Testis (tissue), 3 donors: ENCODE data around the gene LDB1. TPM values are rescaled to one million over a fixed set of nuclear protein-coding genes. Genes with fewer than 3 reads are reported as not detected.

Source experiments
- DNase-seq: peaks from one replicate; pipeline ENCODE4 v3.0.0-alpha.2; 2019
- H3K27ac ChIP-seq, 2 donors: fragments of 200-600 bp; sonication (generic); one replicate each; pipeline ENCODE4 v1.5.1; 2019
- H3K27me3 ChIP-seq: fragments of 200-600 bp; sonication (generic); one replicate; pipeline ENCODE4 v1.5.1; 2019
- H3K36me3 ChIP-seq: fragments of 200-600 bp; sonication (generic); one replicate; pipeline ENCODE4 v1.5.1; 2017; ENCODE audit warnings: low read depth; ENCODE audit errors: missing control alignments
- H3K4me1 ChIP-seq: fragments of 200-600 bp; sonication (generic); one replicate; pipeline ENCODE4 v1.5.1; 2019
- H3K4me3 ChIP-seq, 2 donors: fragments of 200-600 bp; sonication (generic); one replicate each; pipeline ENCODE4 v1.5.1; 2017 to 2019
- H3K9me3 ChIP-seq: fragments of 200-600 bp; sonication (generic); one replicate; pipeline ENCODE4 v1.5.1; 2017
- POLR2A ChIP-seq: fragments of 450-650 bp; IDR thresholded peaks from one replicate; pipeline ENCODE4 v1.6.1; 2017; ENCODE audit warnings: antibody characterized with exemption, mild to moderate bottlenecking, moderate library complexity
- WGBS, 2 donors: methylation state at CpG; one replicate each; pipeline ENCODE4 v1.1.5; 2018; 5-methylcytosine and 5-hydroxymethylcytosine counted together
- intact Hi-C: fragments of 100-400 bp; cut with DNase I; formaldehyde crosslinking; loops from one replicate; pipeline ENCODE4 v1.15.1; 2023; ENCODE audit warnings: low total_unique reads
- polyA plus RNA-seq: library from polyadenylated mRNA; stranded (reverse); fragments of 350-450 nt; fragmentation: Illumina TruSeq; extraction: RNeasy Lipid Tissue Mini Kit (QIAGEN cat#74804); gene quantifications from one replicate; pipeline ENCODE4 v1.2.3, GENCODE V29; 2014; ENCODE audit warnings: low read depth, low replicate concordance; ENCODE audit not compliant: insufficient read depth
- total RNA-seq, 2 donors: library from RNA; depleted of rRNA; stranded (reverse); fragments of >200 nt; gene quantifications; one replicate each; pipeline ENCODE4 v1.2.3, GENCODE V29; 2016
- TF ChIP-seq, protein P1 (sequence below), 3 experiments: fragments of 450-650 bp in 2 of 3; fragments of 200-600 bp in 1 of 3; sonication (generic) in 1 of 3; IDR thresholded peaks; one replicate each; pipeline ENCODE4 v1.5.1; 2016 to 2019; ENCODE audit warnings: antibody characterized with exemption in 3 of 3, mild to moderate bottlenecking in 2 of 3, moderate library complexity in 1 of 3

Gene LDB1
- total and polyA plus RNA-seq, 3 donors from 2014 or later, result 64.2 to 90.5 (median 80.0) TPM

DNA sequence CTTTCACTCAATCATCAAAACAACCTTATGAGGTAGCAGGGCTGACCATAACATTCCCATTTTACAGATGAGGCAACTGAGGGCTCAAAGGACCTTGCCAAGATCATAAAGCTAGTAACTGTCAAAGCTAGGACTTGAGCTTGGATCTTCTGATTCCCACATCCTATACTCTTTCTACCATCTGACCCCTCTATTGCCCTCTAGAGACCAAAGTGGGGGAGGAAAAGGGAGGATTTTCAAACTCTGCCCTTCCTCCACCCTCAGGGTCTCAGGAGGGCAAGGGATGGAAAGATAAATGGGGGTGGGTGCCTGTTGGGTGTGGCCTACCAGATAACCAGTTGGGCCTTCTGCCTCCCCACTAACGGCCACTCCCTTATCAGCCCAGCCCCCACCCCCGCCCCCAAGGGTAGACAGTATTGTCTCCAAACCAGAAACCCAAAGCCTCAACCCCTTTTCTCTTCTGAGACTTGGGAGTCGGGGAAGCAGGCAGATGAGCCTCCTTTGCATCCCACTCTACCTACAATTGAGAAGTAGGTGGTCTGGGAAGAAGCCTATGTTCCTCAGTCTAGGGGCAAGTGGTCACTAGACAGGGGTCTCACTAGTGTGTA is 7.9 kb downstream of the LDB1 start:
- H3K27me3 ChIP-seq, result no peaks in the 10 kb centered on the region
- no peak for DNase-seq
- no peaks in the 10 kb centered on the region for H3K36me3 ChIP-seq
- peaks cover 38% of the 10 kb centered on the region for H3K4me1 ChIP-seq
- TF ChIP-seq, protein P1, sequence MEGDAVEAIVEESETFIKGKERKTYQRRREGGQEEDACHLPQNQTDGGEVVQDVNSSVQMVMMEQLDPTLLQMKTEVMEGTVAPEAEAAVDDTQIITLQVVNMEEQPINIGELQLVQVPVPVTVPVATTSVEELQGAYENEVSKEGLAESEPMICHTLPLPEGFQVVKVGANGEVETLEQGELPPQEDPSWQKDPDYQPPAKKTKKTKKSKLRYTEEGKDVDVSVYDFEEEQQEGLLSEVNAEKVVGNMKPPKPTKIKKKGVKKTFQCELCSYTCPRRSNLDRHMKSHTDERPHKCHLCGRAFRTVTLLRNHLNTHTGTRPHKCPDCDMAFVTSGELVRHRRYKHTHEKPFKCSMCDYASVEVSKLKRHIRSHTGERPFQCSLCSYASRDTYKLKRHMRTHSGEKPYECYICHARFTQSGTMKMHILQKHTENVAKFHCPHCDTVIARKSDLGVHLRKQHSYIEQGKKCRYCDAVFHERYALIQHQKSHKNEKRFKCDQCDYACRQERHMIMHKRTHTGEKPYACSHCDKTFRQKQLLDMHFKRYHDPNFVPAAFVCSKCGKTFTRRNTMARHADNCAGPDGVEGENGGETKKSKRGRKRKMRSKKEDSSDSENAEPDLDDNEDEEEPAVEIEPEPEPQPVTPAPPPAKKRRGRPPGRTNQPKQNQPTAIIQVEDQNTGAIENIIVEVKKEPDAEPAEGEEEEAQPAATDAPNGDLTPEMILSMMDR (IDR thresholded peaks at IDR 0.05), result no peak
- TF ChIP-seq POLR2A, result no peak
- no peak overlapping the region for H3K4me3 ChIP-seq
- H3K27ac ChIP-seq, result no peak overlapping the region
- WGBS, 2 donors, result 53 to 63% methylated on average over 3 of the region's 3 CpGs
- intact Hi-C loops, result no loop called here
- H3K9me3 ChIP-seq, result no peaks in the 10 kb centered on the region

DNA sequence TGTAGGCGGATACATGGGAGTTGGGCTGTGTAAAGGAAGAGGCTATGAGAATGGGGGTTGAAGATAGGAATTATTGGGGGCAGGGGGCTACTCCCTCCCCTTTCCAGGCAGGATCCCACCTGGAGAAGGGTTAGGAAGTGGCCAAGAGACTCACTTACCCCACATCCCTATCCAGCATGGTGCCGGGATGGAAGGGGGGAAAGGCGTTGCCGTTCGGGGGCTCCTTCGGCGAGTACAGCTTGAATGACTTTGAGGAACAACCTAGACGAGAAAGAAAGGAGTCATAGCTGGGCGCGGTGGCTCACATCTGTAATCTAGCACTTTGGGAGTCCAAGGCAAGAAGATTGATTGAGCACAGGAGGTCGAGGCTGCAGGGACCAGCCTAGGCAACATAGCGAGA is 8.9 kb downstream of the LDB1 start:
- no peak for DNase-seq
- Histone ChIP-seq H3K36me3 (no peaks in the 10 kb centered on the region), H3K4me1 (peaks cover 28% of the 10 kb centered on the region), H3K27me3 (no peaks in the 10 kb centered on the region), H3K4me3 (no peak overlapping the region), H3K27ac (no peak overlapping the region), H3K9me3 (no peaks in the 10 kb centered on the region)
- TF ChIP-seq, protein P1 (IDR thresholded peaks at IDR 0.05), result no peak
- no peak for TF ChIP-seq POLR2A
- intact Hi-C loops, result no loop called here
- WGBS, 2 donors, result 90 to 91% methylated on average over 12 of the region's 12 CpGs

DNA sequence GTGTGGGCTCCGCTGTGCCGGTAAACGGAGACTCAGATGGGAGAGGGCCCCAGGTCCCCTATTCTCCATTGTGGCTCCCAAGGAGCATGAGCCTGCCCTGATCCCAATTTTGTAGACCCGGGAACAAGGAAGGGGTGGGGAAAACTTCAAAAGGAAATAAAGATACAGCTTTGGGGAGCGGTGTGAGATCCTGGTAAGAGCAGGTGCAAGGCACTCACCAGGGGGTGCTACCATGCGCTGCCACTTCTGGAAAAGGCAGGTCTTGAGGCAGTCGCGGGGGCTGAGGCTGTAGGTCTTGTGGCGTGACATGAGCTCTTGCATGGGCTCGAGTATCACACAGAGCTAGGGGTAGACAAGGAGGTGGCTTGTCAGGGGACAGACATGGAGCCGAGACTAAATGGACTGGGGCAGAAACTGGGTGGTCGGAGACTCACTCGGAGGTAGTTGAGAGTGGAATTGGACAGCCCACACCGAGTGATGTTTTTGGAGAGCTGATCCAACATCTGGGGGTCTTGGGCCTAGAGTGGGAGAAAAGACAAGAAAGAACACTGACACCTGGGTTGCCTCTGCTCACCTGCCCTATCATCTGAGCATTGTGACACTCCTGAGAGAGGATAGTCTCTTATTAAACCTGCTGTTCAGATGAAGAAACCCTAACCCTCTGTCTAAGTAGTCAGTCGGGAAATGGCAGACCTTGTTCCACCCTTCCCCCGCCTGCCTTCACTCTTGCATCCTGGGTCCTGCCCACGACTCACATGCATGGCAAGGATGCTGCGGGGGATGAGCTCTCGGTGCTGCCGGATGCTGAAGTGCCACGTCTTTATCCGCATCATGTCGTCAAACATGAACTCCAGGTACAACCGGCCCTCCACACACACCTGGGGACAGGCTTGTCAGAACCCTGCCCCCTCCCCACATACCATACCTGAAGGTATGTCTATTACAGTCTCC is 10.7 kb downstream of the LDB1 start:
- no peaks in the 10 kb centered on the region for H3K36me3 ChIP-seq
- no peak for DNase-seq
- TF ChIP-seq, protein P1 (IDR thresholded peaks at IDR 0.05), result no peak
- TF ChIP-seq POLR2A, result no peak
- no peak overlapping the region for H3K4me3 ChIP-seq
- intact Hi-C loops, result no loop called here
- H3K27ac ChIP-seq, result no peak overlapping the region
- 86 to 87% methylated on average over 24 of the region's 24 CpGs for WGBS, 2 donors
- peaks cover 15% of the 10 kb centered on the region for H3K4me1 ChIP-seq
- no peaks in the 10 kb centered on the region for H3K9me3 ChIP-seq
- no peaks in the 10 kb centered on the region for H3K27me3 ChIP-seq

DNA sequence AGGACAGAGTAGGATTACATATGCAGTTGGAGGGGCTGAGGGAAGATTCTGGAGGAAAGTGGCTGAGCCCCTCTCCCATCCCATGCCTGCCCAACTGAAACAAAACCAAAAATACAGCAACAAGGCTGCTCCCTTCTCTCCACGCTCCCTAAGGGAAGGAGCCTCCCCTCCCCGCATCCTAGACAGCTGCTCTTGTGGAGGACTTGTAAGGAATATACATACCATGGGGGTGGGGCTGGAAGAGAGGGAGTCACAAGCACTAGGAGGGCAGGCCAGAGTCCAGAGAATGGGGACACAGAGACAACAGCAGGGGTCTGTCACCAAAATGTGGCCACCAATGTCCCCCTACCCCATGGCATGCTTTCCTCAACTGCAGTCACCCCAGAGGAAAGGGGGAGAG is 13.2 kb downstream of the LDB1 start:
- H3K9me3 ChIP-seq, result no peaks in the 10 kb centered on the region
- intact Hi-C loops, result no loop called here

More for the DNA sequence above, 13.2 kb downstream of the LDB1 start:
- no peaks in the 10 kb centered on the region for H3K36me3 ChIP-seq
- no peak for DNase-seq
- H3K4me3 ChIP-seq, result no peak overlapping the region
- H3K27me3 ChIP-seq, result no peaks in the 10 kb centered on the region
- H3K27ac ChIP-seq, result no peak overlapping the region
- WGBS, 2 donors, result 87 to 92% methylated on average over 2 of the region's 2 CpGs
- TF ChIP-seq, protein P1 (IDR thresholded peaks at IDR 0.05), result no peak
- TF ChIP-seq POLR2A, result no peak
- no peaks in the 10 kb centered on the region for H3K4me1 ChIP-seq
